GM18951 (cell line): ENCODE measurements around the gene GFAP.
"Not testable (repeated sequence)": the region's sequence is repeated elsewhere in the genome, so short reads cannot be mapped to it uniquely, and the experiment has no call there.

ENCODE experiments used
- POLR2A ChIP-seq: IDR thresholded peaks from 4 replicates; pipeline ENCODE4 v1.6.1; 2011; ENCODE audit warnings: mild to moderate bottlenecking; ENCODE audit not compliant: insufficient read length, insufficient read depth; ENCODE audit errors: extremely low read depth
- in situ Hi-C: fragments of 300-500 bp; cut with MboI; formaldehyde crosslinking; loops from one replicate; pipeline ENCODE4 v1.12.0; 2022; ENCODE audit warnings: low sequenced_read_pairs, mixed read lengths, inconsistent platforms; ENCODE audit not compliant: unreplicated experiment

Gene GFAP

GRCh38 chr17:44915321-44915726, at the start of gene GFAP:
Gene GFAP (minus strand): TSS chr17:44915500. CDS start chr17:44915486, 14 bp downstream.
- in situ Hi-C loops, result no loop called here
- no peak for TF ChIP-seq POLR2A

- in situ Hi-C loops, result no loop called here
- no peak for TF ChIP-seq POLR2A
Measured at GRCh38 chr17:44961921-44962350, 46.6 kb upstream of the GFAP start.

- in situ Hi-C loops, result no loop called here
- TF ChIP-seq POLR2A, result no peak
Measured at GRCh38 chr17:44960691-44961090, 45.4 kb upstream of the GFAP start.

GRCh38 chr17:44959821-44960531, 44.7 kb upstream of the GFAP start:
- TF ChIP-seq POLR2A, result no peak

GRCh38 chr17:44956998-44957981, 42.0 kb upstream of the GFAP start:
- TF ChIP-seq POLR2A, result no peak
- in situ Hi-C loops, result no loop called here

More at GRCh38 chr17:44959821-44960531, 44.7 kb upstream of the GFAP start:
- in situ Hi-C loops, result no loop called here

GRCh38 chr17:44955674-44956425, 40.5 kb upstream of the GFAP start:
- in situ Hi-C loops, result no loop called here
- TF ChIP-seq POLR2A, result no peak

GRCh38 chr17:44952946-44953475, 37.7 kb upstream of the GFAP start:
- TF ChIP-seq POLR2A, result no peak
- in situ Hi-C loops, result no loop called here

- TF ChIP-seq POLR2A, result no peak
- in situ Hi-C loops, result no loop called here
Measured at GRCh38 chr17:44948315-44948795, 33.1 kb upstream of the GFAP start.

GRCh38 chr17:44947461-44948314, 32.4 kb upstream of the GFAP start, which contains the start of gene KIF18B:
Gene KIF18B (minus strand): TSS chr17:44947773. CDS start chr17:44936344, 11,429 bp downstream.
- in situ Hi-C loops, result no loop called here

GRCh38 chr17:44945652-44946051, 30.4 kb upstream of the GFAP start:
- in situ Hi-C loops, result not testable (repeated sequence)

More at GRCh38 chr17:44947461-44948314, 32.4 kb upstream of the GFAP start, which contains the start of gene KIF18B:
- TF ChIP-seq POLR2A, result peak; percentile 95

GRCh38 chr17:44942456-44942855, 27.2 kb upstream of the GFAP start:
- no peak for TF ChIP-seq POLR2A
- in situ Hi-C loops, result no loop called here
